ENCODE data around the gene OSMR. TPM values are rescaled to one million over a fixed set of nuclear protein-coding genes. Genes with fewer than 3 reads are reported as not detected.

OSMR gene
- total RNA-seq, 1 experiment from 2014 or later, result 1.6 TPM

DNA sequence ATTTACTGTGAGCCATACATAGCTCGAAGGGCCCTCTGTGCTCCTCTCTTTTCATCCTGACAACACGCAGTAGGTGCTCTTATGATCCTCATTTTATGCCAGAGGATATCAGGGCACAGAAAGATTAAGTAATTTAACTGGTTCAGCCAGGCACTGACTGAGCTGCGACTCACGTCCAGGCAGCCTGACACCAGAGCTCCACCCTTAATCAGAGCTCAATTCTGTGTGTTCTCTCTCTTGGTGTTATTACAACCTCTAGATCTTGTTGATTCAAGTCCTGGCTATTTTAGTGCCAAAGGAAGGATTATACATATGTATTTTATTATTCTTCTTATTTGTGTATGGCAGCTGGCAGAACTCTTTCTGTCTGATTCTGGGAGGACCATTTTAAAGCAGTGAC lies 59.7 kb downstream of the OSMR start:
- H3K9me3 ChIP-seq (ENCODE audit: control insufficient read depth, low read depth, low read length), result no peaks in the 10 kb centered on the region
- Mint-ChIP-seq H3K4me1 (no peaks in the 10 kb centered on the region), H3K27me3 (ENCODE audit: low read depth) (no peaks in the 10 kb centered on the region), H3K27ac (no peak overlapping the region), H3K4me3 (no peak overlapping the region), H3K36me3 (ENCODE audit: insufficient read depth in 1 of 3, low read depth in 3 of 3) (peaks cover 1 to 7% (median 7%) of the 10 kb centered on the region in 3 experiments; a peak in 3 of 7 replicates), H3K9me3 (peaks cover 13 to 14% of the 10 kb centered on the region in 2 experiments)
- no peak overlapping the region for H3K27ac ChIP-seq (ENCODE audit: insufficient read length, low read depth, low read length)
- no peak overlapping the region for H2AFZ ChIP-seq (ENCODE audit: low read length)
- H4K20me1 ChIP-seq (ENCODE audit: control insufficient read depth, insufficient read depth, insufficient read length), result no peaks in the 10 kb centered on the region
- no peaks in the 10 kb centered on the region for H3K79me1 ChIP-seq (ENCODE audit: insufficient read depth, low read depth, low read length, poor library complexity, severe bottlenecking)
- no peak for DNase-seq
- no peak overlapping the region for H4K8ac ChIP-seq (replicated peaks; ENCODE audit: insufficient read length, low read depth, low read length)
- no peak overlapping the region for H3T11ph ChIP-seq (ENCODE audit: low read length)
- H2BK5ac ChIP-seq (ENCODE audit: insufficient read length, low read length), result no peak overlapping the region
- no peak overlapping the region for H2BK20ac ChIP-seq (ENCODE audit: low read depth, low read length, poor library complexity, severe bottlenecking)
- H3K27me3 ChIP-seq (ENCODE audit: insufficient read depth, low read length), result no peaks in the 10 kb centered on the region
- no peak overlapping the region for H3K9ac ChIP-seq (ENCODE audit: extremely low read depth, insufficient read length, low read length)
- no peaks in the 10 kb centered on the region for H3K79me2 ChIP-seq (ENCODE audit: insufficient read depth, low read length)
- H2BK120ac ChIP-seq (ENCODE audit: low read depth, low read length, poor library complexity, severe bottlenecking), result no peak overlapping the region
- WGBS (ENCODE audit: extremely low coverage, insufficient read length, low lambda C conversion rate), result no CpG with 5 or more reads among the region's 4 CpGs
- no peak overlapping the region for H3K14ac ChIP-seq (ENCODE audit: insufficient read depth, low read length)
- no peak overlapping the region for H2BK12ac ChIP-seq (ENCODE audit: insufficient read length, low read depth, low read length)
- H3K4me1 ChIP-seq (ENCODE audit: insufficient read depth, low read length), result no peaks in the 10 kb centered on the region
- H3K56ac ChIP-seq (ENCODE audit: insufficient read length, low read depth, low read length), result no peak overlapping the region
- no peak overlapping the region for H3K4me2 ChIP-seq (ENCODE audit: insufficient read depth, insufficient read length, low read length)
- H2AK5ac ChIP-seq (ENCODE audit: insufficient read length, low read length), result no peak overlapping the region
- H4K91ac ChIP-seq (ENCODE audit: insufficient read length, low read depth, low read length), result no peak overlapping the region
- TF ChIP-seq, protein P1, sequence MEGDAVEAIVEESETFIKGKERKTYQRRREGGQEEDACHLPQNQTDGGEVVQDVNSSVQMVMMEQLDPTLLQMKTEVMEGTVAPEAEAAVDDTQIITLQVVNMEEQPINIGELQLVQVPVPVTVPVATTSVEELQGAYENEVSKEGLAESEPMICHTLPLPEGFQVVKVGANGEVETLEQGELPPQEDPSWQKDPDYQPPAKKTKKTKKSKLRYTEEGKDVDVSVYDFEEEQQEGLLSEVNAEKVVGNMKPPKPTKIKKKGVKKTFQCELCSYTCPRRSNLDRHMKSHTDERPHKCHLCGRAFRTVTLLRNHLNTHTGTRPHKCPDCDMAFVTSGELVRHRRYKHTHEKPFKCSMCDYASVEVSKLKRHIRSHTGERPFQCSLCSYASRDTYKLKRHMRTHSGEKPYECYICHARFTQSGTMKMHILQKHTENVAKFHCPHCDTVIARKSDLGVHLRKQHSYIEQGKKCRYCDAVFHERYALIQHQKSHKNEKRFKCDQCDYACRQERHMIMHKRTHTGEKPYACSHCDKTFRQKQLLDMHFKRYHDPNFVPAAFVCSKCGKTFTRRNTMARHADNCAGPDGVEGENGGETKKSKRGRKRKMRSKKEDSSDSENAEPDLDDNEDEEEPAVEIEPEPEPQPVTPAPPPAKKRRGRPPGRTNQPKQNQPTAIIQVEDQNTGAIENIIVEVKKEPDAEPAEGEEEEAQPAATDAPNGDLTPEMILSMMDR (conservative IDR thresholded peaks at IDR 0.05), result no peak
- H3K23me2 ChIP-seq (ENCODE audit: insufficient read length, low read depth, low read length, poor library complexity, severe bottlenecking), result no peaks in the 10 kb centered on the region
- no peak overlapping the region for H3K18ac ChIP-seq (ENCODE audit: insufficient read length, low read depth, low read length)
- H2BK15ac ChIP-seq (ENCODE audit: low read depth, low read length), result no peak overlapping the region
- H4K5ac ChIP-seq (ENCODE audit: insufficient read length, low read depth, low read length), result no peak overlapping the region
- no peak overlapping the region for H3K23ac ChIP-seq (ENCODE audit: insufficient read length, low read depth, low read length)
- no peak overlapping the region for H3K4ac ChIP-seq (ENCODE audit: low read depth, low read length)

All from H9 (cell line).